Fibroblast of lung (primary cell): ENCODE measurements around the gene RAPGEF3. TPM values are rescaled to one million over a fixed set of nuclear protein-coding genes. Genes with fewer than 3 reads are reported as not detected.

Source experiments
- DNase-seq, 2 donors: peaks; one replicate each; pipeline versions ENCODE4 v3.0.0 to v3.0.0-alpha.2; 2010; ENCODE audit warnings: low read depth in 2 of 2
- H2AFZ ChIP-seq: 2 replicates; pipeline ENCODE4 v1.5.1; 2012; ENCODE audit warnings: low read length, control low read depth, inconsistent platforms
- H3K27ac ChIP-seq: 2 replicates; pipeline ENCODE4 v1.5.1; 2011; ENCODE audit warnings: low read length, control low read depth; ENCODE audit not compliant: insufficient read depth
- H3K27me3 ChIP-seq: 2 replicates; pipeline ENCODE4 v1.5.1; 2011; ENCODE audit warnings: mild to moderate bottlenecking, low read length; ENCODE audit not compliant: control insufficient read depth, insufficient read depth
- H3K36me3 ChIP-seq: 2 replicates; pipeline ENCODE4 v1.5.1; 2011; ENCODE audit warnings: low read length; ENCODE audit not compliant: control insufficient read depth, insufficient read depth
- H3K4me1 ChIP-seq: 2 replicates; pipeline ENCODE4 v1.5.1; 2011; ENCODE audit warnings: low read length; ENCODE audit not compliant: control insufficient read depth, insufficient read depth; ENCODE audit errors: extremely low read depth
- H3K4me2 ChIP-seq: 2 replicates; pipeline ENCODE4 v1.5.1; 2011; ENCODE audit warnings: low read length, control low read depth; ENCODE audit not compliant: insufficient read depth; ENCODE audit errors: extremely low read depth
- H3K4me3 ChIP-seq, 4 experiments: fragments of 200-600 bp in 1 of 4; sonication (generic) in 1 of 4; replicated peaks in 1 of 4; 2 replicates each; pipeline ENCODE4 v1.5.1; 2011 to 2016; ENCODE audit warnings: low read length in 4 of 4, low read depth in 3 of 4, mild to moderate bottlenecking in 3 of 4, control low read depth in 2 of 4, inconsistent platforms in 1 of 4, mixed read lengths in 1 of 4; ENCODE audit not compliant: insufficient read depth in 1 of 4; ENCODE audit errors: control extremely low read depth in 1 of 4
- H3K79me2 ChIP-seq: 2 replicates; pipeline ENCODE4 v1.5.1; 2012; ENCODE audit warnings: mild to moderate bottlenecking, low read length, inconsistent platforms; ENCODE audit not compliant: control insufficient read depth, insufficient read depth
- H3K9ac ChIP-seq: 2 replicates; pipeline ENCODE4 v1.5.1; 2011; ENCODE audit warnings: mild to moderate bottlenecking, low read length, control low read depth; ENCODE audit not compliant: insufficient read depth
- H3K9me3 ChIP-seq: 2 replicates; pipeline ENCODE4 v1.5.1; 2012; ENCODE audit warnings: low read depth, low read length; ENCODE audit not compliant: control insufficient read depth, insufficient read depth
- H4K20me1 ChIP-seq: 2 replicates; pipeline ENCODE4 v1.5.1; 2011; ENCODE audit warnings: low read length; ENCODE audit not compliant: control insufficient read depth, insufficient read depth; ENCODE audit errors: extremely low read depth
- EZH2 ChIP-seq: IDR thresholded peaks from 2 replicates; pipeline ENCODE4 v1.5.1; 2012; ENCODE audit warnings: low read length, control low read depth, mild to moderate bottlenecking; ENCODE audit errors: missing control alignments
- polyA plus RNA-seq, 2 donors: library from polyadenylated mRNA; depleted of rRNA in 1 of 2; stranded (reverse) in 1 of 2; unstranded in 1 of 2; fragments of >200 nt; gene quantifications; 2 replicates each; pipeline ENCODE4 v1.2.1, GENCODE V29; 2011 to 2012; ENCODE audit warnings: missing spikeins in 1 of 2
- total RNA-seq: library from RNA; depleted of rRNA; stranded (reverse); fragments of >200 nt; gene quantifications from 2 replicates; pipeline ENCODE4 v1.2.1, GENCODE V29; 2014
- TF ChIP-seq, protein P1 (sequence below), 2 donors: IDR thresholded peaks in 1 of 2; conservative IDR thresholded peaks in 1 of 2; 1 replicate in 1 of 2; 2 replicates in 1 of 2; pipeline ENCODE4 v1.5.1; 2011 to 2012; ENCODE audit warnings: low read length in 2 of 2, control low read depth in 1 of 2, inconsistent platforms in 1 of 2, low read depth in 1 of 2, mild to moderate bottlenecking in 1 of 2

The RAPGEF3 gene
- total and polyA plus RNA-seq, 2 donors (not counting 1 experiment from before 2014, with no cell fraction given) = 0.83 to 2.8 TPM

GRCh38 chr12:47721431-47721973 is 37.2 kb downstream of the RAPGEF3 start:
- H3K4me3 ChIP-seq = no peak overlapping the region
- H2AFZ ChIP-seq = no peak overlapping the region

GRCh38 chr12:47718531-47718930 is 40.1 kb downstream of the RAPGEF3 start:
- Histone ChIP-seq H3K9ac (no peak overlapping the region), H3K27ac (no peak overlapping the region), H2AFZ (no peak overlapping the region), H3K4me1 (peaks cover 8% of the 10 kb centered on the region), H4K20me1 (no peaks in the 10 kb centered on the region), H3K27me3 (no peaks in the 10 kb centered on the region), H3K4me2 (no peak overlapping the region), H3K9me3 (no peaks in the 10 kb centered on the region), H3K79me2 (no peaks in the 10 kb centered on the region), H3K36me3 (no peaks in the 10 kb centered on the region), H3K4me3 (no peak overlapping the region)
- TF ChIP-seq EZH2 = no peak
- TF ChIP-seq, protein P1, sequence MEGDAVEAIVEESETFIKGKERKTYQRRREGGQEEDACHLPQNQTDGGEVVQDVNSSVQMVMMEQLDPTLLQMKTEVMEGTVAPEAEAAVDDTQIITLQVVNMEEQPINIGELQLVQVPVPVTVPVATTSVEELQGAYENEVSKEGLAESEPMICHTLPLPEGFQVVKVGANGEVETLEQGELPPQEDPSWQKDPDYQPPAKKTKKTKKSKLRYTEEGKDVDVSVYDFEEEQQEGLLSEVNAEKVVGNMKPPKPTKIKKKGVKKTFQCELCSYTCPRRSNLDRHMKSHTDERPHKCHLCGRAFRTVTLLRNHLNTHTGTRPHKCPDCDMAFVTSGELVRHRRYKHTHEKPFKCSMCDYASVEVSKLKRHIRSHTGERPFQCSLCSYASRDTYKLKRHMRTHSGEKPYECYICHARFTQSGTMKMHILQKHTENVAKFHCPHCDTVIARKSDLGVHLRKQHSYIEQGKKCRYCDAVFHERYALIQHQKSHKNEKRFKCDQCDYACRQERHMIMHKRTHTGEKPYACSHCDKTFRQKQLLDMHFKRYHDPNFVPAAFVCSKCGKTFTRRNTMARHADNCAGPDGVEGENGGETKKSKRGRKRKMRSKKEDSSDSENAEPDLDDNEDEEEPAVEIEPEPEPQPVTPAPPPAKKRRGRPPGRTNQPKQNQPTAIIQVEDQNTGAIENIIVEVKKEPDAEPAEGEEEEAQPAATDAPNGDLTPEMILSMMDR (conservative IDR thresholded peaks at IDR 0.05 in 1 of 2, IDR thresholded peaks at IDR 0.05 in 1 of 2; ENCODE audit: low read depth in 1 of 2, low read length in 2 of 2) = no peak
- DNase-seq = no peak

More at GRCh38 chr12:47721431-47721973, 37.2 kb downstream of the RAPGEF3 start:
- TF ChIP-seq, protein P1 (conservative IDR thresholded peaks at IDR 0.05 in 1 of 2, IDR thresholded peaks at IDR 0.05 in 1 of 2; ENCODE audit: low read depth in 1 of 2, low read length in 2 of 2) = no peak
- TF ChIP-seq EZH2 = no peak
- Histone ChIP-seq H3K9ac (no peak overlapping the region), H3K79me2 (no peaks in the 10 kb centered on the region), H3K27me3 (no peaks in the 10 kb centered on the region), H3K4me1 (peaks cover 12% of the 10 kb centered on the region), H3K9me3 (no peaks in the 10 kb centered on the region), H3K27ac (no peak overlapping the region), H4K20me1 (no peaks in the 10 kb centered on the region), H3K4me2 (no peak overlapping the region), H3K36me3 (no peaks in the 10 kb centered on the region)
- DNase-seq = no peak

DNA sequence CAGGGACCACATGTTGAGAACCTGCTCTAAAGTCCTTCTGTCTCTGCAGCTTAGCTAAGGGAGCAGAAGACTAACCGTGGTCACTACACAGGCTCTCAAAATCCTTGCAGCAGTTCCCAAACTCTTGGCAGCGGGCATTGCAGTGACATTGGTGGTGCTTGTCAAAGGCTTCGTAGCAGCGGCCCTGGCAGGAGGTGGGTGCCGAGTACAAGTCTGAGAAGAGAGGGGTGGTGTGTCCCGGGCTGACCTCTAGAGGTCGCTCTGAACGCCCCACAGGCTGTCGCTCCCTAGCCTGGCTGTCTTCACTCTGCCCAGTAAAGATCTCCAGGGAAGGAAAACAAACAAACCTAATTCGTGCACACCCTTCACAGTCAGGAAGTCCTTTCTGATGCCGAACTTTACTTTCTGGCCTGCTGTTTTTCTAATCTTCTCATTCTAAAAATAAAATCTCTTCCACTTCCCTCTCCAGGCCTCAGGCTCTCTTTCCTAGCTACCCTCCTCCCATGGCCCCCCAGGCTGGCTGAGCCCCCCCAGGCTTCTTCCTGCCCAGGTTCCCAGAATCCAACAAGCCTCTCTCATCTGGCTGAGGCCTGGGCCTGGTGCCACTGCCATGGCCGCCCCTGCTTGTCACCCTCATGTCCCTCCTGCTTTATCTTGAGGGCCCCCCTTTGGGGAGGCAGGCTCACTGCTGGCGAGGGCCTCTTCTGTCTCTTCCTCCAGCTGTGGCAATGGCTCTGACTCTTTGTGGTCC is 41.1 kb downstream of the RAPGEF3 start:
- peaks cover 8% of the 10 kb centered on the region for H3K4me1 ChIP-seq
- no peak overlapping the region for H3K4me2 ChIP-seq
- no peaks in the 10 kb centered on the region for H3K79me2 ChIP-seq
- H4K20me1 ChIP-seq = no peaks in the 10 kb centered on the region
- H3K9me3 ChIP-seq = no peaks in the 10 kb centered on the region
- H2AFZ ChIP-seq = peak overlapping the region; percentile 45
- no peaks in the 10 kb centered on the region for H3K36me3 ChIP-seq
- H3K27me3 ChIP-seq = no peaks in the 10 kb centered on the region
- no peak overlapping the region for H3K4me3 ChIP-seq
- TF ChIP-seq, protein P1 (conservative IDR thresholded peaks at IDR 0.05 in 1 of 2, IDR thresholded peaks at IDR 0.05 in 1 of 2; ENCODE audit: low read depth in 1 of 2, low read length in 2 of 2) = peak; percentile 78 to 96
- TF ChIP-seq EZH2 = no peak
- H3K27ac ChIP-seq = peak overlapping the region; percentile 60
- peak overlapping the region; percentile 52 for H3K9ac ChIP-seq
- DNase-seq = peak; percentile 62 to 91
